HG03025 (cell line): Measurements from ENCODE around the gene SLC16A11.
"Not testable (repeated sequence)": the region's sequence is repeated elsewhere in the genome, so short reads cannot be mapped to it uniquely, and the experiment has no call there.

Experiments
- ATAC-seq: cut with Tn5 transposase; IDR thresholded peaks from one replicate; pipeline ENCODE4 v1.9.1; 2021; ENCODE audit warnings: mild to moderate bottlenecking, moderate library complexity; ENCODE audit not compliant: unreplicated experiment, low FRiP score

The SLC16A11 gene

GRCh38 chr17:7014261-7014994 lies 29.5 kb downstream of the SLC16A11 start:
- peak; percentile 83 for ATAC-seq

GRCh38 chr17:7011942-7012254 lies 32.0 kb downstream of the SLC16A11 start:
- no peak for ATAC-seq

DNA sequence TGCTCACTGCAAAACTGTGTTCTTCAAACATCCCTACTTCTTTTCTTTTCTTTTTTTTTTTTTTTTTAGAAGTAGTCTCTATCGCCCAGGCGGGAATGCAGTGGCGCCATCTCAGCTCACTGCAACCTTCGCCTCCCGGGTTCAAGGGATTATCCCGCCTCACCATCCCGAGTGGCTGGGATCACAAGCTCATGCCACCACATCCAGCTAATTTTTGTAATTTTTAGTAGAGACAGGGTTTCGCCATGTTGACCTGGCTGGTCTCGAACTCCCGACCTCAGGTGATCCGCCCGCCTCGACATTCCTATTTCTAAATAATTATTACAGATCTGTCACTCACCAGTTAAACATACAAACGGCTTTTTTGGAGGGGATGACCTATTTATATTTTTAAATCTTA lies 32.5 kb downstream of the SLC16A11 start:
- ATAC-seq, result no peak

DNA sequence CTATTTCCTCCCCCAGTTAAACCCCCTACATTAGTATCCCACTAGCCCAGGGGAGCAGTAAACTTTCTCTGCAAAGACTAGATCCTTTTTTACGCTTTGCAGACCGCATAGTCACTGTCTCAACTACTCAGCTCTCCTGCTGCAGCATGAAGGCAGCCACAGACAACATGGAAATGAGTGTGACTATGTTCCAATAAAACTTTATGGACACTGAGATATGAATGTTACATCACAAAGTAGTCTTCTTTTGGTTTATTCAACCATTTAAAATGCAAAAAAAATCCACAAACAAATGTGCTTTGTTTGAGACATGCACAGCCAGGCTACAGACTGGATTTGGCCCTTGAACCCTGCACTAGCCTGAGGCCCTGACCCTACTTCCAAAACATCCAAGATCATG lies 33.4 kb downstream of the SLC16A11 start:
- no peak for ATAC-seq

DNA sequence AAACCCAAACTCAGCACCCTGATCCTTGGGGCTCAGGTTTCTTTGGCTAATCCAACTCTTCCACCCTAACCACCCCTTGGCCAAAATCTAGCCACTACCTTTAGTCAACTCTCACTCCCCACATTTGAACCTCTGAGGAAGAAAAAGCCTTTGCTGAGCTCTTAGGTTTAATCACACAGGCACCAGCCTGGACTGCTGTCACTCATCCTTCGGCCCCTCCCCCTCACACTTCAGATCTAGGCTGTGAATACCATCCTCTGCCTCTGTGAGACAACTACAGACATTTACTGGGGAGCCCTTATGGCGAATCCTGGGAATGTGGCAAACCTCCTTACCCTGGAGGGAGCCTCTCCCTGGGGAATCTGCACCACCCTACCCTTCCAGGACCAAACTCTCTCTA lies 36.7 kb downstream of the SLC16A11 start:
- ATAC-seq, result no peak

DNA sequence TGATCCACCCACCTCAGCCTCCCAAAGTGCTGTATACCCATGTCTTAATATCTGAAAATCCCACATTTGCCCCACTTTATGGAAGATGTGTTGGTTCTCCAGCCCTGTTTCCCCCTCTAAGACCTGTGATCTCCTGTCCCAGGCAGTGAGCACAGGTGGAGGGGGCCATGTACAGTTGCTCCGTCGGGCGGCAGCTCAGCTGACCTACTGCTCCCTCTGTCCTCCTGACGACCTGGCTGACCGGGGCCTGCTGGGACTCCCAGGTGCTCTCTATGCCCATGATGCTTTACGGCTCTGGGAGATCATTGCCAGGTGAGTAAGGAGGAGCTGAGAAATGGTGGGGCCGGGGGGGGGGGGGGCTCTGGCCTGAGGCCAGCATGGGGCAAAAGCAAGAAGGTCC lies 38.2 kb downstream of the SLC16A11 start:
- no peak for ATAC-seq

DNA sequence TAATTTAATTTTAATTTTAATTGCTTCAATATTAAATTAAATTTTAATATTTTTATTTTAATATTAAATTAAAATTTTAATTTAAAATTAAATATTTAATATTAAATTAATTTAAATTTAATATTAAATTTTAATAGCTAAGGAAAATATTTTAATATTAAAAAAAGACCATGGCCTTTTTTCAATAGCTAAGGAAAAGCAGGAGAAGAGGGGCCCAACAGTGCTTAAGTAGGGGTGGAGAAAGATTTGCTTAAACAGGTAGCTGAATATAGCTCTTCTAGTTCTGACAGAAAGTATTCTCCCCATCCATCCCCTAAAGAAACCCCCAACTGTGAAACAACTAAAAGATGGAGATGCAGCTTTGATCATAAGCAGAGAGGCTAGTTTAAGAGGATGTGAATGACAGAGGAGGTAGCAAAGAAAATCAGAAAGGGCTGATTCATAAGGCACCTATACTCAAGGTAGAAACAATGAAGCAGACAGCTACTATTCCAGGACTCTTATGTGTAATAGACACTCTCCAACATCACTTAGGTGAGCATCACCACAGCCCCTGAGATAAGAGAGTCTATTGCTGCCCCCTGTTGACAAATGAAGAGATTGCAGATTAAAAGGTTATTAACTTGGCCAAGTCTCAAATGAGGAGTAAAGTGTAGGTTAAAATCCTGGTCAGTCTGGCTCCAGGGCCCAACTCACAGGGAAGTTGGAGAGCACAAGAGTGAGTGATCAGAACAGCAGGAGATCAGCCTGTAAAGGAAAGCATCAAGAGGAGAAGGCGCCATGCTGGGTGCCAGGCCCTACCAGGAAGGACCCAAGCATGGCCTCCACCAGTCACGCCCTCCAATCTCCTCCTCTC lies 39.3 kb downstream of the SLC16A11 start:
- ATAC-seq, result no peak

- no peak for ATAC-seq
Measured at GRCh38 chr17:7003745-7004144, 40.1 kb downstream of the SLC16A11 start.

GRCh38 chr17:7002288-7003047 lies 41.4 kb downstream of the SLC16A11 start:
- ATAC-seq, result no peak

GRCh38 chr17:7001318-7001961 lies 42.5 kb downstream of the SLC16A11 start:
- no peak for ATAC-seq

GRCh38 chr17:6998855-6999508 lies 44.9 kb downstream of the SLC16A11 start:
- ATAC-seq, result no peak

GRCh38 chr17:6997171-6997570 lies 46.7 kb downstream of the SLC16A11 start:
- no peak for ATAC-seq

- no peak for ATAC-seq
Measured at GRCh38 chr17:6996256-6997011, 47.5 kb downstream of the SLC16A11 start.

- no peak for ATAC-seq
Measured at GRCh38 chr17:6995500-6996255, 48.2 kb downstream of the SLC16A11 start, which contains the start of gene ALOX12. TSS of gene ALOX12 (plus strand) at chr17:6996049. CDS start at chr17:6996118, 69 bp downstream.

DNA sequence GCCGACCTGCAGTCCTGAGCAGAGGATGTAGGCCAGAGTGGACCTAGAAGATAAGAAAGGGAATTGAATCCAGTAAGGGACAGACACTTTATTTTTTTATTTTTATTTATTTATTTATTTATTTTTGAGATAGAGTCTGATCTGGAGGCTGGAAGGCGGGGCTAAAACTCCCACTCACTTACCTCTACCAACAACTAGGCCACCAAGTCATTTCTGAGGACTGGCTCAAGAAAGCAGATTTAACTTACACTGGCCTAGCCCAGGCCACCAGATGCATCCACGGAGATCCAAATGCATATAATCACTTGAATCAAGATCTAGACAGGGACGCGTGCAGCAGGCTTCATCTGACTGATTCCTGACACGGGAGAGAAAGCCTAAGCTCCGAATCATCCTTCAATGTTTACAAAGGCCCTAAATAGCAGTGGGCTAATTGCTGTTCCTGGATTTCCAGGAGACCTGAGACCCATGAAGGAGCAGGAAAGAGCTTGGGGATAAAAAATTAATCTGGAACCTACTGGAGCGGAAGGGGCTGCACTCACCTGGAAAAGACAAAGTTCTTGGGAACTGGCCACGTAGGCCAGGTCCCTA lies 49.1 kb downstream of the SLC16A11 start:
- ATAC-seq, result no peak

GRCh38 chr17:6994118-6994598 lies 49.7 kb downstream of the SLC16A11 start:
- no peak for ATAC-seq

- ATAC-seq, result not testable (repeated sequence)
Measured at GRCh38 chr17:6993613-6994056, 50.3 kb downstream of the SLC16A11 start.
